H1 (cell line): ENCODE data around the gene PDRG1.

Source experiments
- EP300 ChIP-seq, 2 experiments: IDR thresholded peaks; 1 replicate in 1 of 2; 2 replicates in 1 of 2; pipeline ENCODE4 v1.6.1; 2011 to 2012; ENCODE audit warnings: low read depth in 2 of 2, low read length in 2 of 2, mild to moderate bottlenecking in 2 of 2, borderline replicate concordance in 1 of 2, inconsistent platforms in 1 of 2, moderate library complexity in 1 of 2
- TF ChIP-seq, protein P1 (sequence below), 3 experiments: IDR thresholded peaks; 1 replicate in 2 of 3; 2 replicates in 1 of 3; pipeline versions ENCODE4 v1.5.1 to v1.6.1; 2011; ENCODE audit warnings: low read length in 3 of 3, mild to moderate bottlenecking in 3 of 3, inconsistent platforms in 2 of 3, low read depth in 1 of 3, moderate library complexity in 1 of 3; ENCODE audit not compliant: insufficient read depth in 1 of 3; ENCODE audit errors: control extremely low read depth in 1 of 3

DNA sequence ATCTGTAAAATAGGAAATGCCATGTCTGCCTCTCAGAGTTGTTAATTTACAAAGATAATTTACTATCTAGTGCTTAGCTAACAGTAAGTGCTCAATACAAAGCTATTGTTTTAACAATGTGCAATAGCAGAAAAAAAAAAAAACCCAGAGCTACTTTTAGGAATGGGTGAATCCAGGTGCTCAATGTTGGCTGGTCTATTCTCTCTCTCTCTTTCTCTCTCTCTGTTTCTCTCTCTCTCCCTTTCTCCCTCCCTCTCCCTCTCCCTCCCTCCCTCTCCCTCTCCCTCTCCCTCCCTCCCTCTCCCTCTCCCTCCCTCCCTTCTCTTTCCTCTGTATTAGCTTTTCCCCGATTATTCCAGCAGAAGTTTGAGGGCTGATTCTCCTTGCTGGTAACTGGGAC is 14.0 kb downstream of the PDRG1 start:
- TF ChIP-seq, protein P1, sequence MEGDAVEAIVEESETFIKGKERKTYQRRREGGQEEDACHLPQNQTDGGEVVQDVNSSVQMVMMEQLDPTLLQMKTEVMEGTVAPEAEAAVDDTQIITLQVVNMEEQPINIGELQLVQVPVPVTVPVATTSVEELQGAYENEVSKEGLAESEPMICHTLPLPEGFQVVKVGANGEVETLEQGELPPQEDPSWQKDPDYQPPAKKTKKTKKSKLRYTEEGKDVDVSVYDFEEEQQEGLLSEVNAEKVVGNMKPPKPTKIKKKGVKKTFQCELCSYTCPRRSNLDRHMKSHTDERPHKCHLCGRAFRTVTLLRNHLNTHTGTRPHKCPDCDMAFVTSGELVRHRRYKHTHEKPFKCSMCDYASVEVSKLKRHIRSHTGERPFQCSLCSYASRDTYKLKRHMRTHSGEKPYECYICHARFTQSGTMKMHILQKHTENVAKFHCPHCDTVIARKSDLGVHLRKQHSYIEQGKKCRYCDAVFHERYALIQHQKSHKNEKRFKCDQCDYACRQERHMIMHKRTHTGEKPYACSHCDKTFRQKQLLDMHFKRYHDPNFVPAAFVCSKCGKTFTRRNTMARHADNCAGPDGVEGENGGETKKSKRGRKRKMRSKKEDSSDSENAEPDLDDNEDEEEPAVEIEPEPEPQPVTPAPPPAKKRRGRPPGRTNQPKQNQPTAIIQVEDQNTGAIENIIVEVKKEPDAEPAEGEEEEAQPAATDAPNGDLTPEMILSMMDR (IDR thresholded peaks at IDR 0.05; ENCODE audit: control extremely low read depth in 1 of 3, insufficient read depth in 1 of 3, low read depth in 1 of 3, low read length in 3 of 3), result no peak
- TF ChIP-seq EP300 (IDR thresholded peaks at IDR 0.05; ENCODE audit: borderline replicate concordance in 1 of 2, low read depth in 2 of 2, low read length in 2 of 2), result no peak
